NCI-H128 (cell line): ENCODE data around the gene PTTG1.

Source experiments
- DNase-seq: peaks from one replicate; lab custom pipeline; 2025; ENCODE audit not compliant: unreplicated experiment; lab: John Stamatoyannopoulos, UW

The PTTG1 gene

GRCh38 chr5:160470437-160471361 lies 49.0 kb downstream of the PTTG1 start:
- DNase-seq = no peak

- DNase-seq = no peak
These were observed 50.1 kb downstream of the PTTG1 start for GRCh38 chr5:160471761-160472160.

GRCh38 chr5:160472482-160472881 lies 50.8 kb downstream of the PTTG1 start:
- no peak for DNase-seq

GRCh38 chr5:160473681-160474080 lies 52.0 kb downstream of the PTTG1 start:
- no peak for DNase-seq

GRCh38 chr5:160474084-160474483 lies 52.4 kb downstream of the PTTG1 start:
- no peak for DNase-seq

- no peak for DNase-seq
These were observed 54.3 kb downstream of the PTTG1 start for GRCh38 chr5:160475864-160476438.

GRCh38 chr5:160477266-160477970 lies 55.8 kb downstream of the PTTG1 start:
- DNase-seq = no peak

- DNase-seq = no peak
These were observed 56.5 kb downstream of the PTTG1 start for GRCh38 chr5:160478163-160478562.
